HepG2 (cell line): ENCODE results near the gene DDX19B. TPM values are rescaled to one million over a fixed set of nuclear protein-coding genes. Genes with fewer than 3 reads are reported as not detected.

Experiments used
- ARHGAP35 ChIP-seq: sonication (generic); formaldehyde crosslinking; IDR thresholded peaks from 2 replicates; pipeline ENCODE4 v1.9.0; 2022; ENCODE audit warnings: mild to moderate bottlenecking, inconsistent platforms, moderate library complexity, missing genetic modification reagents, borderline replicate concordance
- E2F2 ChIP-seq: sonication (generic); formaldehyde crosslinking; IDR thresholded peaks from 2 replicates; pipeline ENCODE4 v1.4.0; 2020; ENCODE audit warnings: missing genetic modification reagents, borderline replicate concordance
- FOXC1 ChIP-seq: sonication (generic); formaldehyde crosslinking; IDR thresholded peaks from 2 replicates; pipeline ENCODE4 v1.8.0; 2022; ENCODE audit warnings: mild to moderate bottlenecking, missing genetic modification reagents, borderline replicate concordance
- POGK ChIP-seq: sonication (generic); formaldehyde crosslinking; conservative IDR thresholded peaks from 2 replicates; pipeline ENCODE4 v1.8.0; 2022; ENCODE audit warnings: mild to moderate bottlenecking, moderate library complexity, missing genetic modification reagents
- SNRNP70 ChIP-seq: fragments of 200-400 bp; formaldehyde crosslinking; IDR thresholded peaks from 2 replicates; pipeline ENCODE4 v1.6.1; 2017; ENCODE audit warnings: mild to moderate bottlenecking, low read depth, low read length, moderate library complexity
- TFDP1 ChIP-seq: IDR thresholded peaks from 2 replicates; pipeline ENCODE4 v1.6.1; 2016; ENCODE audit warnings: missing compliant biosample characterization, missing genetic modification reagents, borderline replicate concordance
- ZBTB44 ChIP-seq: sonication (generic); formaldehyde crosslinking; IDR thresholded peaks from 2 replicates; pipeline ENCODE4 v1.4.0; 2020; ENCODE audit warnings: missing genetic modification reagents
- ZNF337 ChIP-seq: sonication (generic); formaldehyde crosslinking; IDR thresholded peaks from 2 replicates; pipeline ENCODE4 v1.5.1; 2020; ENCODE audit warnings: missing genetic modification reagents, low read depth, mild to moderate bottlenecking, borderline replicate concordance
- ZNF530 ChIP-seq: sonication (generic); formaldehyde crosslinking; IDR thresholded peaks from 2 replicates; pipeline ENCODE4 v1.5.0; 2020; ENCODE audit warnings: low read depth, mild to moderate bottlenecking, missing genetic modification reagents
- ZNF570 ChIP-seq: sonication (generic); formaldehyde crosslinking; IDR thresholded peaks from 2 replicates; pipeline ENCODE4 v1.4.0; 2020; ENCODE audit warnings: mild to moderate bottlenecking, missing genetic modification reagents, borderline replicate concordance
- polyA plus RNA-seq, 8 experiments: library from polyadenylated mRNA; depleted of rRNA in 3 of 8; stranded (reverse) in 7 of 8; unstranded in 1 of 8; fragments of >200 nt; fragmentation: Illumina TruSeq in 4 of 8; extraction: Trizol in 4 of 8; gene quantifications; 2 replicates each; pipeline versions ENCODE4 v1.2.1 to v1.2.3, GENCODE V29; 2011 to 2016; ENCODE audit warnings: low read depth in 4 of 8, missing spikeins in 1 of 8, mixed read lengths in 1 of 8; ENCODE audit not compliant: insufficient read depth in 1 of 8
- total RNA-seq, 5 experiments: library from RNA; depleted of rRNA; stranded (reverse); fragments of >200 nt; fragmentation: Illumina TruSeq; extraction: Trizol; gene quantifications; 2 replicates each; pipeline ENCODE4 v1.2.3, GENCODE V29; 2016; ENCODE audit warnings: low read depth in 1 of 5

Gene DDX19B
- total and polyA plus RNA-seq, 2 of the 13 experiments (the other 11 are each of a cell fraction or from before 2014, with no cell fraction given), result 36.2 to 40.0 TPM

GRCh38 chr16:70250748-70251628 lies 48.0 kb upstream of the DDX19B start (continued):
- TF ChIP-seq ZBTB44 (CRISPR knock-in tag) (no peak), FOXC1 (CRISPR knock-in tag) (0 out of 2 replicates have a peak, but pooled peaks have one; percentile 75), E2F2 (no peak), ZNF337 (no peak), POGK (CRISPR knock-in tag) (peak; percentile 67), TFDP1 (CRISPR knock-in tag) (peak; percentile 83; the same call in 1 of the 2 replicates), ARHGAP35 (no peak; the same call in 1 of the 2 replicates), SNRNP70 (no peak), ZNF530 (CRISPR knock-in tag) (no peak), ZNF570 (0 out of 2 replicates have a peak, but pooled peaks have one; percentile 21)
- TF ChIP-seq, all 625 proteins: peak for 221
